ENCODE results near the gene MAP4K5.
"Not testable (repeated sequence)": the region's sequence is repeated elsewhere in the genome, so short reads cannot be mapped to it uniquely, and the experiment has no call there.

The MAP4K5 gene

GRCh38 chr14:50532502-50533240 is at the start of gene MAP4K5:
Gene MAP4K5, minus strand, starts transcription at chr14:50532569. Its CDS starts 520 bp downstream, at chr14:50532049.
- peak; percentile 91 for DNase-seq (ENCODE audit: low spot score)

- no peak for DNase-seq (ENCODE audit: low spot score)
These were observed 46.1 kb upstream of the MAP4K5 start for GRCh38 chr14:50578433-50578832.

- DNase-seq (ENCODE audit: low spot score), result no peak
These were observed 45.6 kb upstream of the MAP4K5 start for GRCh38 chr14:50577982-50578381.

GRCh38 chr14:50575769-50576168 is 43.4 kb upstream of the MAP4K5 start:
- DNase-seq (ENCODE audit: low spot score), result no peak

- DNase-seq (ENCODE audit: low spot score), result no peak
These were observed 41.5 kb upstream of the MAP4K5 start for GRCh38 chr14:50573862-50574261.

- no peak for DNase-seq (ENCODE audit: low spot score)
These were observed 37.4 kb upstream of the MAP4K5 start for GRCh38 chr14:50569714-50570274.

- no peak for DNase-seq (ENCODE audit: low spot score)
These were observed 30.5 kb upstream of the MAP4K5 start for GRCh38 chr14:50562841-50563240.

- peak; percentile 32 for DNase-seq (ENCODE audit: low spot score)
These were observed 28.5 kb upstream of the MAP4K5 start for GRCh38 chr14:50560931-50561285.

GRCh38 chr14:50559990-50560930 is 27.9 kb upstream of the MAP4K5 start, which contains the start of gene ATL1:
Gene ATL1, plus strand, starts transcription at chr14:50560145. Its CDS starts 121 bp downstream, at chr14:50560266.
- peak; percentile 76 for DNase-seq (ENCODE audit: low spot score)

GRCh38 chr14:50552796-50553195 is 20.4 kb upstream of the MAP4K5 start:
- DNase-seq (ENCODE audit: low spot score), result not testable (repeated sequence)

GRCh38 chr14:50551877-50552276 is 19.5 kb upstream of the MAP4K5 start:
- no peak for DNase-seq (ENCODE audit: low spot score)

GRCh38 chr14:50550294-50550693 is 17.9 kb upstream of the MAP4K5 start:
- no peak for DNase-seq (ENCODE audit: low spot score)

GRCh38 chr14:50545618-50546017 is 13.2 kb upstream of the MAP4K5 start:
- DNase-seq (ENCODE audit: low spot score), result no peak

- DNase-seq (ENCODE audit: low spot score), result no peak
These were observed 12.5 kb upstream of the MAP4K5 start for GRCh38 chr14:50544911-50545310.

- DNase-seq (ENCODE audit: low spot score), result no peak
These were observed 10.6 kb upstream of the MAP4K5 start for GRCh38 chr14:50542941-50543418.

GRCh38 chr14:50541159-50541567 is 8.8 kb upstream of the MAP4K5 start:
- no peak for DNase-seq (ENCODE audit: low spot score)

GRCh38 chr14:50539051-50539450 is 6.7 kb upstream of the MAP4K5 start:
- DNase-seq (ENCODE audit: low spot score), result no peak

- DNase-seq (ENCODE audit: low spot score), result not testable (repeated sequence)
These were observed 5.7 kb upstream of the MAP4K5 start for GRCh38 chr14:50538034-50538433.

GRCh38 chr14:50534997-50535396 is 2.6 kb upstream of the MAP4K5 start:
- DNase-seq (ENCODE audit: low spot score), result no peak

- no peak for DNase-seq (ENCODE audit: low spot score)
These were observed 2.0 kb upstream of the MAP4K5 start for GRCh38 chr14:50534416-50534815.

GRCh38 chr14:50533806-50534205 is 1.4 kb upstream of the MAP4K5 start:
- no peak for DNase-seq (ENCODE audit: low spot score)

GRCh38 chr14:50533241-50533705 is 904 bp upstream of the MAP4K5 start:
- no peak for DNase-seq (ENCODE audit: low spot score)
